ENCODE measurements around the gene GOLGB1. TPM values are rescaled to one million over a fixed set of nuclear protein-coding genes. Genes with fewer than 3 reads are reported as not detected.

The GOLGB1 gene
- total RNA-seq, 4 donors from 2014 or later, result 71.7 to 101 (median 94.9) TPM

DNA sequence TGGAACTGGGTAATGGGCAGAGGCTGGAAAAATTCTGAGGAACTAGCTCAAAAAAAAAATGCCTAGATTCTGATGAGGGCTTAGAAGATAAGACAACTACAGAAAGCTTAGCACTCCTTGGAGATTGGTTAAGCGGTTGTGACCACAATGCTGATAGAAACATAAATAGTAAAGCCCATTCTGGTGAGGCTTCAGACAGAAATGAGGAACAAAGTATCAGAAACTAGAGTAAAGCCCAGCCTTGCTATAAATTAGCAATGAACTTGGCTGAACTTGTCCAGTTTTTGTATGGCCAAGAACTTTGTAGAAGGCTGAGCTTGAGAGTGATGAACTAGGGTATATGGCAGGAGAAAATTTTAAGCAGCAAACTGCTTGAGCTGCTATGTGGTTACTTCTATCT, 25.4 kb downstream of the GOLGB1 start:
- Histone ChIP-seq H3K27ac (no peak overlapping the region), H3K4me3 (no peak overlapping the region), H3K4me1 (peaks cover 0 to 6% (median 2%) of the 10 kb centered on the region in 4 donors), H3K27me3 (no peaks in the 10 kb centered on the region), H3K9me3 (no peaks in the 10 kb centered on the region), H3K36me3 (peaks cover 0 to 79% (median 35%) of the 10 kb centered on the region in 4 donors)
- in situ Hi-C loops (cut with MboI; ENCODE audit: low pct_ligation_motif_present in 1 of 4, low pct_unique_long_range_greater_than_20kb in 1 of 4, low sequenced_read_pairs in 3 of 4) (no loop called here), intact Hi-C loops (cut with DNase I; ENCODE audit: low total_unique reads) (no loop called here)
- DNase-seq, result no peak
- WGBS, 2 donors (ENCODE audit: low coverage in 1 of 2), result 67 to 78% methylated on average over 1 of the region's 1 CpG
- no peak for TF ChIP-seq POLR2A (IDR thresholded peaks at IDR 0.05)
- TF ChIP-seq, protein P1, sequence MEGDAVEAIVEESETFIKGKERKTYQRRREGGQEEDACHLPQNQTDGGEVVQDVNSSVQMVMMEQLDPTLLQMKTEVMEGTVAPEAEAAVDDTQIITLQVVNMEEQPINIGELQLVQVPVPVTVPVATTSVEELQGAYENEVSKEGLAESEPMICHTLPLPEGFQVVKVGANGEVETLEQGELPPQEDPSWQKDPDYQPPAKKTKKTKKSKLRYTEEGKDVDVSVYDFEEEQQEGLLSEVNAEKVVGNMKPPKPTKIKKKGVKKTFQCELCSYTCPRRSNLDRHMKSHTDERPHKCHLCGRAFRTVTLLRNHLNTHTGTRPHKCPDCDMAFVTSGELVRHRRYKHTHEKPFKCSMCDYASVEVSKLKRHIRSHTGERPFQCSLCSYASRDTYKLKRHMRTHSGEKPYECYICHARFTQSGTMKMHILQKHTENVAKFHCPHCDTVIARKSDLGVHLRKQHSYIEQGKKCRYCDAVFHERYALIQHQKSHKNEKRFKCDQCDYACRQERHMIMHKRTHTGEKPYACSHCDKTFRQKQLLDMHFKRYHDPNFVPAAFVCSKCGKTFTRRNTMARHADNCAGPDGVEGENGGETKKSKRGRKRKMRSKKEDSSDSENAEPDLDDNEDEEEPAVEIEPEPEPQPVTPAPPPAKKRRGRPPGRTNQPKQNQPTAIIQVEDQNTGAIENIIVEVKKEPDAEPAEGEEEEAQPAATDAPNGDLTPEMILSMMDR (IDR thresholded peaks at IDR 0.05), result no peak
- no peak for TF ChIP-seq POLR2AphosphoS5 (IDR thresholded peaks at IDR 0.05)

DNA sequence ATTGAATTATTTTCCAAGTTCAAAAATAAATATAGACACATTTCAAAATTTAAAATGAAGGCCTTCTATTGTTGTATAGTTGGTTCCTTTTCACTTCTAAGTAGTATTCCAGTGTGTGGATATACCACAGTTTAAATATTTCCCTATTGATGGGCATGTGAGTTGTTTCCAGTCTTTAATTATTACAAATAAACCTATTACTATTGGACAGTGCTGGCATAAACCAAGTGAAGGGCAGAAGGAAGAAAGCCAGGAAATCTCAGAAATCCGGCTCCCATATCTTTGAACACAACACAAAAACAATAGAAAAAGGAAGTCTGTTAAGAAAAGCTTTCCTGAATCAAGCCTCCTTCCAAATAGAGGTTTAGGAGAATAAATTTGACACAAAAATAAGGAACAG, 26.1 kb downstream of the GOLGB1 start:
- Histone ChIP-seq H3K4me1 (peaks cover 0 to 6% (median 2%) of the 10 kb centered on the region in 4 donors), H3K4me3 (no peak overlapping the region), H3K27me3 (no peaks in the 10 kb centered on the region), H3K36me3 (peaks cover 0 to 79% (median 35%) of the 10 kb centered on the region in 4 donors), H3K27ac (no peak overlapping the region), H3K9me3 (no peaks in the 10 kb centered on the region)
- in situ Hi-C loops (cut with MboI; ENCODE audit: low pct_ligation_motif_present in 1 of 4, low pct_unique_long_range_greater_than_20kb in 1 of 4, low sequenced_read_pairs in 3 of 4) (no loop called here), intact Hi-C loops (cut with DNase I; ENCODE audit: low total_unique reads) (no loop called here)
- DNase-seq, result no peak
- TF ChIP-seq POLR2AphosphoS5 (IDR thresholded peaks at IDR 0.05), result no peak
- TF ChIP-seq, protein P1 (IDR thresholded peaks at IDR 0.05), result no peak
- 70 to 94% methylated on average over 1 of the region's 1 CpG for WGBS, 2 donors (ENCODE audit: low coverage in 1 of 2)

DNA sequence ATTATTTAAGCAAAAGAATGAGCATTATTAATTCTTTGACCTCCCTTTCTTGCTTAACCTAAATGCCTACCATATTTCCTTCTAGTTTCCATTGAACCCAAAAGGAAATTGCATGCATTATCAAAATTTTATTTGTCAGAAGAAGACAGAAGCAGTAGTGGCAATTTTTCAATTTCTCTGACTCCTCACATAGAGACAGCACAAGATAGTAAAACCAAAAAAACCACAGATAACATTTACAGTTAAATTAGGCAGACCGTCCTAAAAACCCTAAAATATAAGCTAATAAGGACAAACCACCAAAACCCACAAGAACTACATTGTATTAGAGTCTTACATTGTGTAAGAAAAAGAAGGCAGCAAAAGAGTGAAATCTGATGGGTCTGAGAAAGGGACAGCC, 27.1 kb downstream of the GOLGB1 start:
- intact Hi-C loops (cut with DNase I; ENCODE audit: low total_unique reads) (no loop called here), in situ Hi-C loops (cut with MboI; ENCODE audit: low pct_ligation_motif_present in 1 of 4, low pct_unique_long_range_greater_than_20kb in 1 of 4, low sequenced_read_pairs in 3 of 4) (no loop called here)
- DNase-seq, result no peak
- Histone ChIP-seq H3K9me3 (no peaks in the 10 kb centered on the region), H3K4me3 (no peak overlapping the region), H3K27me3 (no peaks in the 10 kb centered on the region), H3K27ac (no peak overlapping the region), H3K4me1 (peaks cover 0 to 6% (median 2%) of the 10 kb centered on the region in 4 donors), H3K36me3 (peaks cover 0 to 82% (median 40%) of the 10 kb centered on the region in 4 donors)
- 88 to 89% methylated on average over 1 of the region's 1 CpG for WGBS, 2 donors (ENCODE audit: low coverage in 1 of 2)
- TF ChIP-seq POLR2A (IDR thresholded peaks at IDR 0.05) (no peak), POLR2AphosphoS5 (IDR thresholded peaks at IDR 0.05) (no peak)
- TF ChIP-seq, protein P1 (IDR thresholded peaks at IDR 0.05), result no peak

DNA sequence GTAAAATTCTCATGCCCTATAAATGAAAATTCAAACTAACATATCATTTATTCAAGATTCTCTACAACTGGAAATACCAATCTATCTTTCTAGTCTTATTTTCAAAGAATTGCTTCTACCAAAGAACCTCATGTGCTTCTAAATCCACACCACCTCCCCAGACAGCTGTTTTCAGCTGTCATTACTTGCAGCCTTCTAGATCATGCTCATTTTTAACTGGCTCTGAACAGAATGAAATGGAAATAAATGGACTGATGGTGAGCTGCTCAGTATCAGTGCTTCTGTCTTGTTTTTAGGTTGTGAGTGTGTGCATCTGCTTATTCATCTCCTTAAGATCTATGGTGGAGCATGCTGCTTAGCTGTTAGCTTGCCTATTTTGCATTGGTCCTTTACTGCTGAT, 29.4 kb downstream of the GOLGB1 start:
- TF ChIP-seq, protein P1 (IDR thresholded peaks at IDR 0.05), result no peak
- TF ChIP-seq EP300 (IDR thresholded peaks at IDR 0.05; ENCODE audit: low read depth) (no peak), POLR2AphosphoS5 (IDR thresholded peaks at IDR 0.05) (no peak), POLR2A (IDR thresholded peaks at IDR 0.05) (no peak)
- H3K27me3 ChIP-seq, result no peaks in the 10 kb centered on the region
- no peaks in the 10 kb centered on the region for H3K9me3 ChIP-seq
- in situ Hi-C loops (cut with MboI; ENCODE audit: low pct_ligation_motif_present in 1 of 4, low pct_unique_long_range_greater_than_20kb in 1 of 4, low sequenced_read_pairs in 3 of 4), result no loop called here
- H3K4me1 ChIP-seq, result peaks cover 0 to 6% (median 2%) of the 10 kb centered on the region in 4 donors
- no peak overlapping the region for H3K27ac ChIP-seq
- no peak overlapping the region for H3K4me3 ChIP-seq
- no peak for DNase-seq
- peaks cover 0 to 88% (median 41%) of the 10 kb centered on the region in 4 donors for H3K36me3 ChIP-seq
- intact Hi-C loops (cut with DNase I; ENCODE audit: low total_unique reads), result no loop called here

All from transverse colon (tissue), 4 donors.